Hypothalamus (tissue), 51 donors: ENCODE results near the gene TMC4.

Experiments
- DNase-seq, 51 donors: peaks; one replicate each; lab custom pipeline; 2025; lab: John Stamatoyannopoulos, UW

The TMC4 gene

GRCh38 chr19:54137699-54138488 lies 35.1 kb downstream of the TMC4 start, which contains the start of gene CNOT3:
Gene CNOT3 (plus strand): TSS chr19:54137762. CDS start chr19:54142979, 5,217 bp downstream.
- DNase-seq = peak in 2 of 51 donors; percentile 6 to 33

- peak; percentile 82 to 100 (median 100) for DNase-seq
Measured at GRCh38 chr19:54136864-54137698, 35.9 kb downstream of the TMC4 start.

DNA sequence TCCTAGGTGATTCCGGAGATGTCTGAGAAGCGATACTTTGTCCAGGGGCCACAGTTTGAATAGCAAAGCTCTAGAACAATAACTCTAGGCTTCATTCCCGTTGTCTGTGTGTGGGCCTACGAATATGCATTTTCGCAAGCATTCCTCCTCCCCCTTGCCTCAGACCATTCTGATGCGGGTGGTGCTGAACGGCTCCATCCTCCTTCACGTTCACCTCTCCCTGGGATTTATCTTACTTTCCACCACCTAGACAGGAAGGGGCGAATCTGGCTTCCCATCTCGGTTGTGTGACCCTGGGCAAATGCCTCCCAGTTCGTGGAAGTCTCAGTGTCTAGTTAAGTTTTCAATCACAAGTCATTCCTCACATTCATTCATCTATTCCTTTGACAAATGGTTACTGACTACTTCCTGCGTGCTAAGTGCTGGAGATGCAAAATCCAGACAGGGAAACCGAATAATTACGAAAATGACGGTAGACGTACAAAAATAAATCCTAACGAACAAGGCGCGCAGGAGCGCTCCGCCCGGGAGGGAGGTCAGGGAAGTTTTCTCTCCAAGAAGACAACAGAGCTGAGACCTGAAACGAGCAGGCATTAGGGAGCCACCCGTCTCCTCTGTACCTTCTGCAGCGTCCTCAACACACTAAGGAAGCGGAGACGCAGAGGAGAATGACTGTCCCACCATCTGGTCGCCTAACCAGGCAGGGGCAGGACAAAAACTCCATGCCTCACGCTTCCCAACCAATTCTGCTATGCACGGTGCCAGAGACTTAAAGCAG lies 36.7 kb downstream of the TMC4 start:
- DNase-seq = peak in 1 of 51 donors; percentile 26

DNA sequence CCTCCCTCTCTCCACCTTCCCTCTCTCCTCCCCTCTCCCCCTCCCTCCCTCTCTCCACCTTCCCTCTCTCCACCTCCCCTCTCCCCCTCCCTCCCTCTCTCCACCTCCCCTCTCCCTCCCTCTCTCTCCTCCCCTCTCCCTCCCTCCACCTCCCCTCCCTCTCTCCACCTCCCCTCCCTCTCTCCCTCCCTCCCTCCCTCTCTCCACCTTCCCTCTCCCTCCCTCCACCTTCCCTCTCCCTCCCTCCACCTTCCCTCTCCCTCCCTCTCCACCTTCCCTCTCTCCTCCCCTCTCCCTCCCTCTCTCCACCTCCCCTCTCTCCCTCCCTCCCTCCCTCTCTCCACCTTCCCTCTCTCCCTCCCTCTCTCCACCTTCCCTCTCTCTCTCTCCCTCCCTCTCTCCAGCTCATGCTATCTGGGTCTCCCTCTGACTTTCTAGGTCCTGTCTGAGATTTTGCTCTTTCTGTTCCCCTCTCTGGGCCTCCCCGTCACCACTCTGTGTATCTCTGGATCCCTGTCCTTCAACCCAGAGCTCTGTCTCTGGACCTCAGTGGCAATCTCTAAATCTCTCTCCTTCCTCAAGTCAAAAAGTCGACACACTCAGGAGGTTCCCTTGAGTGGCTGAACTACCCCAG lies 38.9 kb downstream of the TMC4 start:
- no peak for DNase-seq

GRCh38 chr19:54133312-54133956 lies 39.5 kb downstream of the TMC4 start:
- peak in 9 of 51 donors; percentile 0 to 50 (median 19) for DNase-seq

GRCh38 chr19:54129617-54129996 lies 43.4 kb downstream of the TMC4 start:
- DNase-seq = no peak

- no peak for DNase-seq
Measured at GRCh38 chr19:54128796-54129616, 44.0 kb downstream of the TMC4 start.

- DNase-seq = no peak
Measured at GRCh38 chr19:54128441-54128725, 44.6 kb downstream of the TMC4 start.

- DNase-seq = no peak
Measured at GRCh38 chr19:54127688-54128440, 45.1 kb downstream of the TMC4 start.

- DNase-seq = no peak
Measured at GRCh38 chr19:54125713-54126112, 47.2 kb downstream of the TMC4 start.

DNA sequence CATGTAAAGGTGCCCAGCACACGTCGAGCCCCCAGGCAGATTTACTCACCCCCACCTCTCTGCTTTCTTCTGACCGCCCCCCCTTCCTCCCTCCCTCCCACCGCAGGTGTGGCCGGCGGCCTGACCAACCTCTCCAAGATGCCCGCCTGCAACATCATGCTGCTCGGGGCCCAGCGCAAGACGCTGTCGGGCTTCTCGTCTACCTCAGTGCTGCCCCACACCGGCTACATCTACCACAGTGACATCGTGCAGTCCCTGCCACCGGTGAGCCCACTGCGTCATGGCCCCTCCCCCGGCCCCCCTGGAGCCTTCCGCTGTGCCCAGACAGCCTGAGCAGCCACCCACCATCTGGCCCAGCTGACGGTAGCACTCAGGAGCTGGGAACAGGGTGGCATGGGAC lies 48.6 kb downstream of the TMC4 start:
- DNase-seq = no peak

- no peak for DNase-seq
Measured at GRCh38 chr19:54123682-54124081, 49.3 kb downstream of the TMC4 start.

DNA sequence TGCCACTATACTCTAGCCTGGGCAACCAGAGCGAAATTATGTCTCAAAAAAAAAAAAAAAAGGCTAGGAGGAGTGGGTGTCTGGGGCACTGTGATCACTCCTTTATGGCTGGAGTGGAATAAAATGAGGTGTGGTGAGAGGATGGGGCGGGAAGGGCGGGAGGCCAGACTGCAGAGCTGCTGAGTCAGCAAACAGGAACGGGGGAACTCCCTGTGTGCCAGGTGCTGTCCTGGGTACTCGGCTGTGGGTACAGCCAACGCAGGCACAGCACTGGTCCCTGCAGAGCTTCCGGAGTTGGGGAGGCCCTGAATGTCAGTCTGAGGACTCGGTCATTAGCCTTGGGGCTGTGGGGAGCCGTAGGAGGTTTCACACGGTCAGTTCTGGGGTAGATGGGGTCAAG lies 51.7 kb downstream of the TMC4 start:
- no peak for DNase-seq

DNA sequence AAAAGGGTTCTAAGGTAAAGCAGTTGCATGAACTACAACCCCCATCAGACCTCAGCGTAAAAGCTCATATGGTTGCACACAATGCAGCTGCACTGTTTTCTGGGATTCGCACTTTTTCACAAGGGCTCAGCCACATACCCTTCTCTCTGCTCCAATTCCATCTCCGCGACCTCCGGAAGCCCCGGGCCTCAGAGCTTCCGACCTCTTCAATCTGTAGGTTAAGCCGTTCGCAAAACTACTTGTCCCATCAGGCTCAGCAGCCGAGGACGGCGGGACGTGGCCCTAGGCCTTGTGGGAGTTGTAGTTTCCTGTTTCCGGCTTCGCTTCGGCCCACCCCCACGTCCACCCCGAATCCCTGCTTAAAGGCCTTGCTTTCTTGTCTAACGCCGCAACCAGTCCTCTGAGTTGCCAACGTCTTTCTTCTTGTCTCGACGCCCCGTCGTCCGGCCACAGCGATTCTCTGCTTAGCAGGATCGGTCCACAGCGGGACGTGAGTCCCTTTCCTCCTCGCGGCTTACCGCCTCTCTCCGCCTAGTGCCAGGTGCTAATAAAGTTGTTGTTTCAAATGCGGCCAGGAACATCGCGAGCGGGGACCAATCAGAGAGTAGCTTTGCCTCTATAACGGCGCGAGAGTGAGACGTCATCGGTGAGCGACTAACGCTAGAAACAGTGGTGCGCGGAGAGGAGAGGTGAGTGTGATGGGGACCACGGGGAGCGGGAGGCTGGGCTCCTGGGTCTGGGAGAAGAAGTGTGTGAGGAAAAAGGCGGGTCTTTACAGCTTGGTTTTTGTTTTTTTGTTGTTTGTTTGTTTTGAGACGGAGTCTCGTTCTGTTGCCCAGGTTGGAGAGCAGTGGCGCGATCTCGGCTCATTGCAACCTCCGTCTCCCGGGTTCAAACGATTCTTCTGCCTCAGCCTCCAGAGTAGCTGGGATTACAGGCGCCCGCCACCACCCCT lies 57.6 kb downstream of the TMC4 start, which contains the start of the genes PRPF31 and TFPT:
Gene PRPF31 (plus strand): TSS at position 646 of the 955 bp plus-strand sequence. CDS start 2,525 bp downstream, outside the sequence.
Gene TFPT (minus strand): TSS at position 549 of the 955 bp plus-strand sequence. CDS start 388 bp downstream, at position 161.
- peak; percentile 79 to 100 (median 94) for DNase-seq

GRCh38 chr19:54114340-54115108 lies 58.4 kb downstream of the TMC4 start:
- peak in 29 of 51 donors; percentile 3 to 49 (median 32) for DNase-seq
